ENCODE data around the gene OR10G3. TPM values are rescaled to one million over a fixed set of nuclear protein-coding genes. Genes with fewer than 3 reads are reported as not detected.

The OR10G3 gene
- total RNA-seq, 2 experiments from 2014 or later, result not detected

GRCh38 chr14:21543521-21543960 is 36.3 kb downstream of the OR10G3 start:
- H3K27ac Mint-ChIP-seq, result no peak overlapping the region
- H3K4me3 Mint-ChIP-seq, result no peak overlapping the region
- no peaks in the 10 kb centered on the region for H3K4me1 Mint-ChIP-seq
- H3K27me3 Mint-ChIP-seq, result peaks cover 28% of the 10 kb centered on the region
- DNase-seq, result no peak
- no peaks in the 10 kb centered on the region for H3K36me3 Mint-ChIP-seq
- H3K9me3 Mint-ChIP-seq, result no peaks in the 10 kb centered on the region

DNA sequence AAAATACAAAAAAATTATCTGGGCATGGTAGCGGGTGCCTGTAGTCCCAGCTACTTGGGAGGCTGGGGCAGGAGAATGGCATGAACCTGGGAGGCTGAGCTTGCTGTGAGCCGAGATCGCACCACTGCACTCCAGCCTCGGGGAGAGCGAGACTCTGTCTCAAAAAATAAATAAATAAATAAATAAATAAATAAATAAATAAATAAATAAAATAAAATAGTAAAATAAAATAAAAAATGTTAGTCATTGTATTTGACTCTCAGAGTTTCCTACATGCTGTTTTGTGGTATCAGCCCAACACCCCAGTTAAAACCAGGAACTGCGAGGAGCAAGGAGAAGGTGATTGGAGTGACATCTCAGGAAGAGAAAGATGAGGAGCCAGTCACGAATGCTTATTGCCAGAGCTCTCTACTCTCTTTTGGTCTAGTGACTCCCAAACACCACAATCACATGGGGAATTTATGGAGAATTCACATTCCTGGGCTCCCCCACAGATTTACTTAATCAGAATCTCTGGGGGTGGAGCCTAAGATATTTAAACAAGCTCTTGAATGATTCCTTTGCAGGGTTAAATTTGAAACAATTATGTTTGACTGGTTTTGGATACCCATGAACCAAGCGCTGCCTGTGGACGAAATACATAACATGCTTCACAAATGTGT is 38.3 kb downstream of the OR10G3 start:
- Mint-ChIP-seq H3K27ac (no peak overlapping the region), H3K4me1 (peaks cover 4% of the 10 kb centered on the region), H3K4me3 (no peak overlapping the region), H3K9me3 (no peaks in the 10 kb centered on the region), H3K36me3 (no peaks in the 10 kb centered on the region), H3K27me3 (peaks cover 44% of the 10 kb centered on the region)
- no peak for DNase-seq

- Mint-ChIP-seq H3K36me3 (no peaks in the 10 kb centered on the region), H3K4me3 (no peak overlapping the region), H3K4me1 (peaks cover 6% of the 10 kb centered on the region), H3K27ac (no peak overlapping the region), H3K9me3 (peaks cover 2% of the 10 kb centered on the region), H3K27me3 (peaks cover 66% of the 10 kb centered on the region)
- no peak for DNase-seq
These were observed 40.5 kb downstream of the OR10G3 start for GRCh38 chr14:21539189-21539940.

GRCh38 chr14:21537090-21537424 is 42.8 kb downstream of the OR10G3 start:
- no peak for DNase-seq
- H3K4me3 Mint-ChIP-seq, result no peak overlapping the region
- no peaks in the 10 kb centered on the region for H3K36me3 Mint-ChIP-seq
- H3K9me3 Mint-ChIP-seq, result peaks cover 2% of the 10 kb centered on the region
- H3K27ac Mint-ChIP-seq, result no peak overlapping the region
- H3K27me3 Mint-ChIP-seq, result peaks cover 69% of the 10 kb centered on the region
- peaks cover 6% of the 10 kb centered on the region for H3K4me1 Mint-ChIP-seq

GRCh38 chr14:21536418-21537089 is 43.3 kb downstream of the OR10G3 start:
- DNase-seq, result no peak
- Mint-ChIP-seq H3K4me1 (peaks cover 6% of the 10 kb centered on the region), H3K27me3 (peaks cover 66% of the 10 kb centered on the region), H3K27ac (no peak overlapping the region), H3K4me3 (peak overlapping the region; percentile 25), H3K9me3 (peaks cover 2% of the 10 kb centered on the region), H3K36me3 (no peaks in the 10 kb centered on the region)

GRCh38 chr14:21535545-21536417 is 44.1 kb downstream of the OR10G3 start:
- H3K27ac Mint-ChIP-seq, result no peak overlapping the region
- no peak overlapping the region for H3K4me3 Mint-ChIP-seq
- DNase-seq, result no peak
- peaks cover 2% of the 10 kb centered on the region for H3K9me3 Mint-ChIP-seq
- no peaks in the 10 kb centered on the region for H3K36me3 Mint-ChIP-seq
- H3K4me1 Mint-ChIP-seq, result peaks cover 6% of the 10 kb centered on the region
- H3K27me3 Mint-ChIP-seq, result peaks cover 59% of the 10 kb centered on the region

DNA sequence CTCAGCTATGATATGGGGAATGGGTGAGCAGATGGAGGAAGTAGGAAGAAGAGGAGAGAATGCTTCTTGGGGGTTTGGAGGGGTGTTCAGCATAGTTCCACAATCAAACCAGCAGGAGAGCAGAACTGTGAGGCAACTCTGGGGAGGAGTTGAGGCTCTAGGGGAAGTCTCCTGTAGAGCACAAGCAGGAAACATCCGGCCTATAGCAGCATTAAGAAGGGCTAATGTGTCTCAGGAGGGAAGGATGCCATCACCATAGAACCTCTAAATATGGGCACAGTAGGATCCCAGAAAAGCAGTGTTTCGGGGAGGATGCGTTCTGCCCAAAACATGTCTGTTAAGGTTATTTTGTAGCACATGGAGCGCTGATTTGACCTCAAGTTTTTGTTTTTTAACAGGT is 45.3 kb downstream of the OR10G3 start:
- H3K9me3 Mint-ChIP-seq, result peaks cover 2% of the 10 kb centered on the region
- peaks cover 6% of the 10 kb centered on the region for H3K4me1 Mint-ChIP-seq
- no peak overlapping the region for H3K4me3 Mint-ChIP-seq
- no peak overlapping the region for H3K27ac Mint-ChIP-seq
- no peak for DNase-seq
- H3K27me3 Mint-ChIP-seq, result peaks cover 54% of the 10 kb centered on the region
- H3K36me3 Mint-ChIP-seq, result no peaks in the 10 kb centered on the region

DNA sequence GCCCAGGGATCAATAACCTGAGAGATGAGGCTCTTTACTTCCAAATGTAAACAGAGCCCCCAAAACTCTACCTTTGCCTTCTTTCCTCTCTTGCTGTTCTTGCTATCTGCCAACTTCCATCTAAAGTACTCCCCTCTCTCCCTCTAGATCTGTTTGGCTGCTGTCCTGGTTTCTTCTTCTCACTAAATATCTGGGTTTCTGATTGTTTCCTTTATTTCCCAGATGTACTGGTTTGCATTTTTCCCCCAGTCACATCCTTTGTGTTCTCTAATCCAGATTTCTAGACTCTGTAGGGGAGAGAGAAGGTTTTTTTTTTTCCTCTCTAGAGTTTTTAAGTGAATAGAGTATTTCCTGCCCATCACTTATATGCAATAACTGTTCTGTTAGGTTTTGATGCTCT is 46.6 kb downstream of the OR10G3 start:
- Mint-ChIP-seq H3K4me1 (peaks cover 8% of the 10 kb centered on the region), H3K36me3 (no peaks in the 10 kb centered on the region), H3K4me3 (no peak overlapping the region), H3K9me3 (peaks cover 2% of the 10 kb centered on the region), H3K27ac (no peak overlapping the region), H3K27me3 (peaks cover 41% of the 10 kb centered on the region)
- DNase-seq, result no peak

DNA sequence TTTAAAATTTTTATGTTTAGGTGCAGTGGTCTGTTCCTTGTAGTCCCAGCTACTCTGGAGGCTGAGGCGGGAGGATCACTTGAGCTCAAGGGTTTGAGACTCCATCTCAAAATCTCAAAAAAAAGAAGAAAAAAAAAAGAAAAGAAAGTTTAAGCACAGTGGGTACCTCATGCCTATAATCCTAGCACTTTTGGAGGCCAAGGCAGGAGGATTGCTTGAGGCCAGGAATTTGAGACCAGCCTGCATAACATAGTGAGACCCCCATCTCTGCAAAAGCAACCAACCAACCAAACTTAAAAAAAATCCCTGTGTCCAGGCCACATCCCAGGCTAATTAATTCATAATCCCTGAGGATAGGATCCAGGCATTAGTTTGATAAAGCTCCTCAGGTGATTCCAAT is 50.4 kb downstream of the OR10G3 start:
- no peak for DNase-seq
- H3K27me3 Mint-ChIP-seq, result peaks cover 7% of the 10 kb centered on the region
- H3K27ac Mint-ChIP-seq, result no peak overlapping the region
- H3K4me3 Mint-ChIP-seq, result no peak overlapping the region
- no peaks in the 10 kb centered on the region for H3K36me3 Mint-ChIP-seq
- H3K9me3 Mint-ChIP-seq, result no peaks in the 10 kb centered on the region
- H3K4me1 Mint-ChIP-seq, result peaks cover 15% of the 10 kb centered on the region

- Mint-ChIP-seq H3K9me3 (no peaks in the 10 kb centered on the region), H3K4me1 (peaks cover 15% of the 10 kb centered on the region), H3K36me3 (no peaks in the 10 kb centered on the region), H3K27me3 (peaks cover 4% of the 10 kb centered on the region), H3K4me3 (no peak overlapping the region), H3K27ac (no peak overlapping the region)
- no peak for DNase-seq
These were observed 51.2 kb downstream of the OR10G3 start for GRCh38 chr14:21528381-21529348.

GRCh38 chr14:21527318-21527679 is 52.6 kb downstream of the OR10G3 start:
- no peak overlapping the region for H3K27ac Mint-ChIP-seq
- no peak for DNase-seq
- no peaks in the 10 kb centered on the region for H3K9me3 Mint-ChIP-seq
- no peaks in the 10 kb centered on the region for H3K36me3 Mint-ChIP-seq
- no peaks in the 10 kb centered on the region for H3K27me3 Mint-ChIP-seq
- peaks cover 15% of the 10 kb centered on the region for H3K4me1 Mint-ChIP-seq
- H3K4me3 Mint-ChIP-seq, result peak overlapping the region; percentile 81

DNA sequence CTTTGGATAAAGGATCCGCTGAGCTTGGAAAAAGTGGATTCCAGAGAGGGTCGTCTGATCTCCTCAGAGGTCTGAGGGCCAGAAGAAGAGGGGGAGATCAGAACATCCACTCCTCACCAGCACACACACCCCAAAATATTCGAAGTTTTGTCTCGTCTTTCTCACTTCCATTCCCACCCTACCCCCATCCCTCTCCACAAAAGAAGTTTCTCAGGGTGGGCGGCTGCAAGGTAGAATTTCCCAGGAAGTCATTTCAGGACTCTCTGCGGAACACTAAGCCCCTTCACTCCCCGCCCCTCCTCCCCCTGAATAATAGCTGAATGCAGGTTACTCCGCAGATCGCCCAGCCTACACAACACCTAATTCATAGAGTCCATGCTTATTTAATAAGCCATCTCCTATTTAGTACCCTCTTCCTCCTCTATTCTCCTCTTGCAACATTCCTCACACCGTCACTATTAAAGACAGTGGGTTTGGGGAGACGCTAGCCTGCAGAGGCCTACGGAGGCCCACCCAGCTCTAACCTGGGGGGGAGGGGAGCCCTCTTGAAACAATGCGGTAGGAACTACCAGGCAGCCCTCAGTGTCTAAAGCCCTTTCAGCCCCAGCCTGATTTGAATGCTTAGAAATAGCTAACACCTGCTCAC is 53.1 kb downstream of the OR10G3 start:
- Mint-ChIP-seq H3K4me3 (peak overlapping the region; percentile 81), H3K36me3 (no peaks in the 10 kb centered on the region), H3K4me1 (peaks cover 15% of the 10 kb centered on the region), H3K27ac (no peak overlapping the region), H3K27me3 (no peaks in the 10 kb centered on the region), H3K9me3 (no peaks in the 10 kb centered on the region)
- DNase-seq, result no peak

DNA sequence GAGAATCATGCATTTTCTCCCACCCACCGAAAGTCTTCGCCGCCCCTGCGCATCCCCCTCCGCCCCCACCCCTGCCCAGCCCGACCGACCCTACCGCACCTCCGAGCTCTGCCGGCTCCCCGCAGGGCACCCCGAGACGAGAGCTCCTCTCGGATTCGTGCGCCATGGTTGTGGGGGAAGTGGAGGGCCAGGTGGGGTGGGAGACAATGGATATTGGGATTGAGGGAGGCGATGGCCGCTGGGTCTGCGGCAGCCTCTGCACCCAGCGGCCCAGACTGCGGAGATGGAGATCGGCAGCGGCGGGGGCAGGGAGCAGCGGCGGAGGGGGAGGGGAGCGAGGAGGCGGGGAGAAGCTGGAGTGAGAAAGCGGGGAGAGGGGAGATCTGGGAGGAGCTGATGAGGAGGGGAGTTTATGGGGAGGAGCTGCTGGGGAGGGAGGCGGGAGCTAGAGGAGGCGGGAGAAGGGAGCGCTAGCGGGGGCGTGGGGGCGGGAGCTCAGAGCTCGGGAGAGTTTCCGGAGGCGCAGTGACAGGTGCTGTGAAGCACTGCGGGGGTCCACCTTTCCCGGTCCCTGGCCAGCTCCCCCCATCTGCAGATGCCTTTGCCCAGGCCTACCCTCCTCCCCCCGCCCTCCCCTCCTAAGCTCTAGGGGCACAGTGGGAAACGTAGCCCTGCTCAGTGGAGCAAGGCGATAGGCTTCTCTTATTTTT is 53.8 kb downstream of the OR10G3 start, which contains the start of gene SALL2:
Gene SALL2 (minus strand): TSS at position 385 of the 710 bp plus-strand sequence. CDS start 219 bp downstream, at position 166.
- Mint-ChIP-seq H3K4me1 (peaks cover 15% of the 10 kb centered on the region), H3K27me3 (no peaks in the 10 kb centered on the region), H3K27ac (no peak within 1 kb of the TSS), H3K36me3 (no peaks in the 10 kb centered on the region), H3K4me3 (peak within 1 kb of the TSS; percentile 81), H3K9me3 (no peaks in the 10 kb centered on the region)
- peak; percentile 73 for DNase-seq
